A172 (cell line): ENCODE measurements around the gene MITF. TPM values are rescaled to one million over a fixed set of nuclear protein-coding genes. Genes with fewer than 3 reads are reported as not detected.
A peak's percentile ranks its signal among the peaks of the same experiment; 100 is the strongest.
"Not testable (repeated sequence)": the region's sequence is repeated elsewhere in the genome, so short reads cannot be mapped to it uniquely, and the experiment has no call there.

ENCODE experiments used
- DNase-seq: peaks from one replicate; pipeline ENCODE4 v3.0.0-alpha.2; 2015; ENCODE audit warnings: low spot score
- total RNA-seq: library from RNA; depleted of rRNA; stranded (reverse); fragments of >200 nt; shearing (Covaris generic); gene quantifications from 2 replicates; pipeline ENCODE4 v1.2.3, GENCODE V29; 2014

MITF gene
- total RNA-seq, 1 experiment from 2014 or later, result 25.6 TPM

GRCh38 chr3:69787436-69788168 is 48.3 kb downstream of the MITF start:
- peak; percentile 77 for DNase-seq

GRCh38 chr3:69791106-69791505 is 51.8 kb downstream of the MITF start:
- no peak for DNase-seq

- DNase-seq, result peak; percentile 41
Measured at GRCh38 chr3:69791919-69792399, 52.7 kb downstream of the MITF start.

DNA sequence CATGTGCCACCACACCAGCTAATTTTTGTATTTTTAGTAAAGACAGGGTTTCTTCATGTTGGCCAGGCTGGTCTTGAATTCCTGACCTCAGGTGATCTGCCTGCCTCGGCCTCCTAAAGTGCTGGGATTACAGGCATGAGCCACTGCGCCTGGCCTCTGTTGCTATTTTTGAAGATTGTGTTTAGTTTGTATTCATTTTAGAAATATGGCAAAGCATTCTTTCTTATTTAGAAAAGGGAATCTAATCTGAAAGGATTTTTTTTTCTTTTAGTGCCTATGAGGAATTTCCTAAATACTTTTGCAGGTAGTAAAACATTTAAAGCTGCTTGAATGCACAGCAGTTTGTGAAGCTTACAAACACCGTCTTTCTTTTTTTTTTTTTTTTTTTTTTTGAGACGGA is 56.9 kb downstream of the MITF start:
- DNase-seq, result not testable (repeated sequence)

DNA sequence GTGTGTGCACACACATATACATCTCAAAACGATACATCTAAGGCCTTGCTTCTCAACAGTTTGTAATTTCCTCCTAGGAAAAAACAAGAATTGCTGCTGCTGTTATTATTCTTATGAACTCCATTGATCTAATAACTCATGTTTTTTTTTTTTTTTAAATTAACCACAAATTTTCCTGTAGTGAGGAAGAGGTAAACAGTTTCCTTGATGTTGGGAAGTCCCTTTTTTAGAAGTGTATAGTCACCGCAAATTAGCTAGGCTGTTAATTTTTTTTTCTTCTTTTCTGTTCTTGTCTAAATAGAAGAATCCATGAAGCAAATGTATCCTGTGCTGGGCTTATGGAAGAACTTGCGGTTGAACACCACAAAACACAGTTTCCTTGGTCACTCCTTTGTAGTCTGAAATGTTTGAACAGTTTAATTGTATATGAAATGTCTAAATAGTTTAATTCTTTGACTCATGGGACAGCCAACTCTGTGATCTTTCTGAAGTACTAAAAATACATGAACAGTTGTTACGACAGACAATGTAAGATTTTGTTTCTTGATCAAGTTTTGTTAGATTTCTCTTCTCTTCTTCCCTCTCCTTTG is 64.5 kb downstream of the MITF start:
- DNase-seq, result no peak

DNA sequence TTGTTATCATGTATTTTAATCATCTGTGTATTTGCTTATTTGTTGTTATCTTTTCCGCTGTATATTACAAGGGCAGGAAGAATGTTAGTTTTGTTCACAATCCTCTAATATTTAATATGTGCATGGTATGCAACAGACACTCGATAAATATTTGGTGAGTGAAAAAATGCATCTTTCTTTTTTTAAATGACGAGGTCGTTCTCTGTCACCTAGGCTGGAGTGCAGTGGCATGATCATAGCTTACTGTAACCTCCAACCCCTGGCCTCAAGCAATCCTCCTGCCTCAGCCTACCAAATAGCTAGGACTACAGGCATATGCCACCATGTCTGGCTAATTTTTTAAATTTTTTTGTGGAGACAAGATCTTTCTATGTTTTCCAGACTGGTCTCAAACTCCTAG is 66.2 kb downstream of the MITF start:
- no peak for DNase-seq

- DNase-seq, result peak; percentile 77
Measured at GRCh38 chr3:69806735-69807438, 67.6 kb downstream of the MITF start.

DNA sequence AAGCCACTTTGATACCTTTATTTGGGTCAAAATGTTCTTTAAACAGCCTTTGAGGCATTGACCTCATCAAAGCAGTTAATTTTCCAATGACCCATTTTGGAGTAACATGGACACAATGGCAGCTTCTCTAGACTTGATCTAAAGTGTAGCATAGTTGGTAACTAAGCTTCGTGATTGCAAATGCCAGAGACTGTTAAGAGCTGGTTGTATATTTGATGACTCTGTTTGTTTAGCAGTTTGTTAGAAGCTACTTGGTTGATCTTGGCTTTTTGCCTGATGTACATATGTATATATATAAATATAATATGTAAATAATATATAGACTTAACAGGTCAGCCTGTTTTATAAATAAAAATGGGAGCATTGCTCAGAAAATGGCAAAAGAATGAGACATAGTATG is 68.4 kb downstream of the MITF start:
- no peak for DNase-seq

DNA sequence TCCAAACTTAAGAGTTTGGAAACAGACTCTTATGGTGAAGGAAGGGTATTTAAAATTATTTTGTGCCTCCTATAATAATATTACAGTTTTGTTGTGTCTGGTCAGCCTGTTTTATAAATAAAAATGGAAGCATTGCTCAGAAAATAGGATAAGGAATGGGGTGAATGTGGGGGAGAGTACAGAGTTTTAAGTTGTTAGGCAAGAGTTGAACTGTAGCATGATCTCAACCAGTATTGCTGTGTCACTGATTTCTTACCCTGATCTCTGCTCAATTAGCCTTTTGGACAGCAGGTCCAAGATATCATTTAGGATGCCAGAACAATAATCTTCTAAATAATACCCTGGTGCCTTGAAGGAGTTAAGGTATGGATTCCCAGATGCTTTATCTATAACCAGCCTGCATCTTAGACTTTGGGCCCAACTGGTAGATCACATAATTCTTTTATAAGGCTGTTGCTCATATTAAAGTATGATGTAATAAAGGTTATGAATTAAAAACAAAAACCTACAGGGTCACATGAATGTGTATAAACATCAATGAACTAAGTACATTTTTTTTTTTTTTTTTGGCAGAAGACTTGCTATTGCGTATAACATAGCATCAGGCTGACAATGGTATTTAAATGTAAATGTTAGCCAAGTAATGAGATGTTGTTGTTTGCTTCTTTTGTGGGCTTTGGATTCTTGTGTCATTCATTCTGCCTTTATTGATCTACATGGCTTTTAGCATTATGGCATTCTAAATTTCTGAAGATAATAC is 70.0 kb downstream of the MITF start:
- DNase-seq, result no peak

DNA sequence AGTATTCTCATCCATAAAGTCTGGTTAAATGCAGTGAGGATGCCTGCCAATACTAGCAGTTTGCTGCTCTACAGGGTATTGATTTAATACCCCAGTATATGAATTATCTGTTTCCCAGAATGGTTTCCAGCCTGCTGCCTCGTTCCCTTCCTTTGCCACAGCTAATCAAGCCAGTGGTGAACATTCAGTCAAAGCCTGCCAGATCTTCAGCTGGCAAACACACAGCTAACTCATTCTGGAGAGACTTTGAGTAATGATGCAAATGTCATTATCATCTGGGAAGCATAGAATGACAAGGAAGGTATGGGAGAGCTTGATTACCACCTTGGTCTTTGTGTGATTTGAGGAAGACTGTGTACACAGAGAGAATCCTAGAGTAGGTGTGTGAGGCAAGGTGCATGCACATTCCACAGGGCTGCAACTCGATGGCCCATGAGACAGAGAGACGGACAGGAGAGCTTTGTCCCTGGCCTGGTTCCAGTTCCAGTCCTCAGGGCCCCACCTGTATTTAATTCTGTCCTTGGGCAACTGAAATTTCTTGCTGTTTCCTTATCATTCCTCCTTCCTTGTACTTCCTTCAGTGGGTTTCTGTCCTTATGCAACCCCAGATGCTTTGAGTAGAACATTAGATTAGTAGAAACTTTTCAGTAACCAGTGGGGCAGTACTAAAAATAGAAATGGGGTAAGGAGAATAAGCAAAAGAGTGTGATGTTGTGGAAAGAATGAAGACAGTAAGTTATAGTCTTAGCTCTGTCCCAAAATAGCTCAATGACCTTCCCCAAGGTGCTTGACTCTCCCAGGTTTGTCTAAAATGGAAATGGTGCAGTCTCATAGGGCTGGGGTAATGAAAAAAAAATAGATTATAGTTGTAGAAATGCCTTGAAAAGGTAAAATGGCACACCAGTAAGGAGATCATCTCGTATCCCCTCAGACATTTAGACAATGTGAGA is 72.5 kb downstream of the MITF start:
- DNase-seq, result no peak

DNA sequence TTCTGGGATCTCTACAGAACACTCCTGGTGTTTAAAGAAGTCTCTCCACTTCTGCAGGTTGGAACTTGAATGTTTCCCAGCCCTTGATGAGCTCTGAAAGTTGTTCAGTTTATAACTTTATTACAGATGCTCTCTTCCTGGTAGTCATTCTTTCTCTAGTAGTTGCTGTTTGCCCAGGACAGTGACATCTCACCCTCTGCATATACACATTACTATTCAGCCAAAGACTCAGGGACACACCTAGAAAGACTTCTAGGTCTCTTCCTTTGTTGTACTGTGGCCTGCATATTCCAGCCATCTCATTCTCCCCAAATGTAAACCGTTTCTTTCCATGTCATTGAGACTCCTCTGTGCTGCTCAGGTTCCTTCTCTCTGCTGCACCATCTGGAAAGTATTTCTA is 76.7 kb downstream of the MITF start:
- DNase-seq, result no peak

GRCh38 chr3:69817988-69818387 is 78.7 kb downstream of the MITF start:
- no peak for DNase-seq

DNA sequence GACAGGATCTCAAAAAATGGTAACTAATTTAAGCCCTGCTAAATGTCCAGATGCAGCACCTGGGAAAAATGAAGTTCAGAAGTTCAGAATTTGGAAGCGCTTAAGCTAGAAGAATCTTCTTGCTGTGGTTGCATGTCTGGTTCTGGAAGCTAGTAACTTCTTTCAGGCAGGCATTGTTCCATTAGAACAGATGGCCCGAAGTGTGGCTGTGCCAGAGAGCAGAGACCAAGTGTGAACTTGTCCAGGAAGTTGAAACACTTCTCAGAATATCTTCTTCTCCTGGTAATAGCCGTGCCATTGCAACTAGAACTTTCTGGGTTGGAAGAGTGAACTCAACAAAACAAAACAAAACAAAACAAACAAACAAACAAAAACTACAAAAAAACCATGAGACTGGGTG is 80.0 kb downstream of the MITF start:
- no peak for DNase-seq

DNA sequence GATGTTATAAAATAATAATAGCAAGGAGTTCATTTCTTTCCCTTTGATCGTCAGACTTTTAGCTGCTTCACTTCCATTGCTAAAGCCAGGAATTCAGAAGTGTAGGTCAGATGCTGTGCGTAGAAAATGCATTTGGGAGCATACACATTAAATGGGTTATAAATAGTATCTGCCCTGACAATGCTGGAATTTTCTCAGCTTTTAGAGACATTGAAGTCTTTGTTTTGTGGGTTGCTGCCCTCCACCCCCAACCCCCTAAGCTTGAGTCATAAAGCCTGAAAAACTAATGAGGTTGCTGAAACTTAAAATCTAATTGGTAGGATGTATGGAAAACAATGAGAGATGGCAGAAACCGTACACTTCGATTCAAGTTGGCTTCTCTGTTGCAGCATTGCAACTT is 81.9 kb downstream of the MITF start:
- DNase-seq, result peak; percentile 55

DNA sequence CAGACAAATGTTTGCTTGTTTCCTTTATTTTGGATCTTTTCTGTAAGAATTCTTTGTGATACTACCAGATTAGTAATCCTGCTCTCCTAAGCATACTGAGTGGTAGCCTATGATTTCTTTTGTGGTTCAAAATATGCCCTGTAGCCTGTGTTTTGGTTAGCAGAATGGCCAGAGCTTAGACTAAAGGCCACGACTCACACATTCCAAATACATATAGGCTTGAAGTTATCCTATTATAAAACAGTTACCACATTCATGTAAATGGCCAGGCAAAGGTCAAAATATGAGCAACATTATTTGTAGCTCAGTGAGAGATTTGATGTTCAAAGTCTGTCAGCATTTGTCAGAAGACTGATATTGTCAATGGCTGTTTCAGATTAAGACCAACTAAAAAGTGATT is 84.5 kb downstream of the MITF start:
- peak; percentile 11 for DNase-seq

GRCh38 chr3:69825446-69825845 is 86.2 kb downstream of the MITF start:
- DNase-seq, result no peak

DNA sequence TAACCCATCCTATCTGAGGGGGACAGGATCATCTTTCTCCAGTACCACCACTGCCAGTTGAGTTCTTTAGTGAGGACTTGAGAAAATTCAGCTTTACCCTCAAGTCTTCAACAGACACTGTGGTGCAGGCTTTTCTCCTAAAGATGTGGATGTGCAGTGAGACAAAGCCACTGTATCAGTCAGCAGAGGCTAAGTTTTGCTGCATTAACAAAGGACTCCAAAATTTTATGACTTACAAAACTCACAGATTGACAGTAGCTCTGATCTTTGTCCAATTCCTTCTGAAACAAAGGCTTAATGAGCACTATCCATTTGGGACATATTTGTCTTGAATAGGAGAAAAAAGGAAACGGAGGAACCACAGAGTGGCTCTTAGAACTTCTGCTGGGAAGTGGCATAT is 87.9 kb downstream of the MITF start:
- DNase-seq, result no peak

GRCh38 chr3:69828817-69829216 is 89.6 kb downstream of the MITF start:
- DNase-seq, result no peak

GRCh38 chr3:69830147-69830546 is 90.9 kb downstream of the MITF start:
- no peak for DNase-seq

- no peak for DNase-seq
Measured at GRCh38 chr3:69831737-69832136, 92.5 kb downstream of the MITF start.

DNA sequence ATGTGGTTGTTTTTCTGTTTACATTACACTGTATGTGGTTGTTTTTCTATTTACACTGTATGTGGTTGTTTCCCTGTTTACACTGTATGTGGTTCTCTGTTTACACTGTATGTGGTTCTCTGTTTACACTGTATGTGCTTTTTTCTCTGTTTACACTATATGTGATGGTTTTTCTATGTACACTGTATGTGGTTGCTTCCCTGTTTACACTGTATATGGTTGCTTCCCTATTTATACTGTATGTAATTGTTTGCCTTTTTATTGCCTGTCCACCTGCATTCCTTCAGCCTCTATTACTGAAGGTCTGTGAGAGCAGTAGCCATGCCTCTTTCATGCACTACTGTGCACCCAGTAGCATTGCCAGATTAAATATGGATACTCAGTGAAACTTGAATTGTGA is 94.3 kb downstream of the MITF start:
- DNase-seq, result no peak
